Muscle of arm (tissue), 14 donors: ENCODE results near the gene SRCIN1. TPM values are rescaled to one million over a fixed set of nuclear protein-coding genes. Genes with fewer than 3 reads are reported as not detected.
"Not testable (repeated sequence)": the region's sequence is repeated elsewhere in the genome, so short reads cannot be mapped to it uniquely, and the experiment has no call there.

Experiments used
- DNase-seq: peaks from one replicate; pipeline ENCODE4 v3.0.0-alpha.2; 2013
- long read RNA-seq, 11 donors: transcript quantifications; one replicate each; lab custom pipeline, GENCODE V29; 2026
- polyA plus RNA-seq, 12 donors: library from polyadenylated mRNA; unstranded; fragments of 120-200 nt; gene quantifications; one replicate each; pipeline ENCODE4 v1.2.1, GENCODE V29; 2013; ENCODE audit not compliant: insufficient read length in 12 of 12

The SRCIN1 gene
- 10 to 100 TPM in 1 of 12 donors, 1 to 10 TPM in 3, under 1 TPM in 7, not detected in 1; 0.69 to 18.7 (median 0.90) TPM for polyA plus RNA-seq
- long read RNA-seq, donor 1, result 0 reads
- long read RNA-seq, donor 2, result 0 reads
- long read RNA-seq, donor 3, result 0 reads
- long read RNA-seq, donor 4, result 0 reads
- long read RNA-seq, donor 5, partial matches to known transcripts, result 47 of 47 reads
- long read RNA-seq, donor 5, other reads (novel, unspliced or antisense), result 0 of 47 reads
- long read RNA-seq, donor 6, result 0 reads
- long read RNA-seq, donor 7, result 0 reads
- long read RNA-seq, donor 8, result 0 reads
- long read RNA-seq, donor 9, result 0 reads
- long read RNA-seq, donor 10, result 0 reads
- long read RNA-seq, donor 11, result 0 reads

- no peak for DNase-seq
Measured at GRCh38 chr17:38605841-38606645, at the start of gene SRCIN1. Gene SRCIN1 (minus strand): TSS chr17:38605952. CDS start chr17:38605705, 247 bp downstream.

GRCh38 chr17:38654411-38655398 is 49.0 kb upstream of the SRCIN1 start:
- no peak for DNase-seq

- DNase-seq, result no peak
Measured at GRCh38 chr17:38653679-38654078, 47.9 kb upstream of the SRCIN1 start.

GRCh38 chr17:38653230-38653629 is 47.5 kb upstream of the SRCIN1 start:
- no peak for DNase-seq

GRCh38 chr17:38650653-38651173 is 45.0 kb upstream of the SRCIN1 start:
- not testable (repeated sequence) for DNase-seq

- DNase-seq, result no peak
Measured at GRCh38 chr17:38637951-38638350, 32.2 kb upstream of the SRCIN1 start.

GRCh38 chr17:38636054-38636453 is 30.3 kb upstream of the SRCIN1 start:
- DNase-seq, result no peak

- DNase-seq, result no peak
Measured at GRCh38 chr17:38632334-38632733, 26.6 kb upstream of the SRCIN1 start.

GRCh38 chr17:38628441-38628840 is 22.7 kb upstream of the SRCIN1 start:
- no peak for DNase-seq

- no peak for DNase-seq
Measured at GRCh38 chr17:38627957-38628356, 22.2 kb upstream of the SRCIN1 start.

- not testable (repeated sequence) for DNase-seq
Measured at GRCh38 chr17:38626606-38627226, 21.0 kb upstream of the SRCIN1 start.

- no peak for DNase-seq
Measured at GRCh38 chr17:38625482-38625881, 19.7 kb upstream of the SRCIN1 start.

GRCh38 chr17:38624782-38625355 is 19.1 kb upstream of the SRCIN1 start:
- not testable (repeated sequence) for DNase-seq

GRCh38 chr17:38621538-38621937 is 15.8 kb upstream of the SRCIN1 start:
- DNase-seq, result no peak

- no peak for DNase-seq
Measured at GRCh38 chr17:38620551-38621277, 15.0 kb upstream of the SRCIN1 start.

- DNase-seq, result no peak
Measured at GRCh38 chr17:38619937-38620550, 14.3 kb upstream of the SRCIN1 start.

- DNase-seq, result no peak
Measured at GRCh38 chr17:38619451-38619795, 13.7 kb upstream of the SRCIN1 start.

- DNase-seq, result no peak
Measured at GRCh38 chr17:38617967-38618760, 12.4 kb upstream of the SRCIN1 start.
